GM12878 (cell line): Measurements from ENCODE around the gene NLE1.

Source experiments
- EP300 ChIP-seq, 2 experiments: fragments of 150-350 bp in 1 of 2; IDR thresholded peaks; 2 replicates each; pipeline ENCODE4 v1.6.1; 2011 to 2012; ENCODE audit warnings: low read depth in 2 of 2, low read length in 2 of 2, borderline replicate concordance in 1 of 2, improper control_type of control experiment in 1 of 2, inconsistent platforms in 1 of 2; ENCODE audit not compliant: control insufficient read depth in 1 of 2
- EZH2 ChIP-seq: IDR thresholded peaks from 2 replicates; pipeline ENCODE4 v1.6.1; 2012; ENCODE audit warnings: low read depth, mild to moderate bottlenecking, control low read depth, inconsistent platforms, low read length, borderline replicate concordance; ENCODE audit not compliant: control insufficient read depth
- GABPA ChIP-seq: IDR thresholded peaks from 2 replicates; pipeline ENCODE4 v1.6.1; 2014; ENCODE audit warnings: antibody characterized with exemption, low read depth, mild to moderate bottlenecking, inconsistent platforms
- HDAC2 ChIP-seq: fragments of 200-600 bp; sonication (generic); IDR thresholded peaks from 2 replicates; pipeline ENCODE4 v1.6.1; 2017
- POLR2A ChIP-seq: IDR thresholded peaks from 2 replicates; pipeline ENCODE4 v1.6.1; 2011; ENCODE audit warnings: low read depth, mild to moderate bottlenecking, low read length
- SP1 ChIP-seq: IDR thresholded peaks from one replicate; pipeline ENCODE4 v1.6.1; 2011; ENCODE audit warnings: low read depth, low read length
- TAF1 ChIP-seq: IDR thresholded peaks from 2 replicates; pipeline ENCODE4 v1.6.1; 2011; ENCODE audit warnings: mild to moderate bottlenecking, low read depth, low read length, borderline replicate concordance

DNA sequence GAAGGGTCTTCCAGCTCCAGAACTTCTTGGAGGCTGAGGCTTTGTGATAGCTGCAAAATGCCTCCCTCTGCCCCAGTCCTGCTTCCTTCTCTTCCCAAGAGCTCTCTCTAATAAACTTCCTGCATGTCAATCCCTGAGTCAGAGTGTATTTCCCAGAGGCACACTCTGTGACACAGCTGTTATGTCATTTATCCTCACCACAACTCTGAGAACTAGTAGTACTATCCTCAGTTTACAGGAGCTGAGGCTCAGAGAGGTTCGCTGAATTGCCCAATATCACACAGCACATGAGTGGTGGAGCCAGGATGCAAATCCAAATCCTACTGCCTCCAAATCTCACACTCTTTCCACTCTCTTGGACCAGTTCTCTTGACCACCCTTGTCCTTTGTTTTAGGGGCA, 25.6 kb upstream of the NLE1 start:
- TF ChIP-seq SP1, result no peak
- TF ChIP-seq POLR2A, result no peak
- TF ChIP-seq HDAC2, result no peak
- no peak for TF ChIP-seq EZH2
- TF ChIP-seq TAF1, result no peak
- TF ChIP-seq EP300 (IDR thresholded peaks at IDR 0.05; ENCODE audit: borderline replicate concordance in 1 of 2, control insufficient read depth in 1 of 2, low read depth in 2 of 2, low read length in 2 of 2), result no peak
- TF ChIP-seq GABPA, result no peak
